ENCODE data around the gene SLC23A1.
A peak's percentile ranks its signal among the peaks of the same experiment; 100 is the strongest.
"Not testable (repeated sequence)": the region's sequence is repeated elsewhere in the genome, so short reads cannot be mapped to it uniquely, and the experiment has no call there.

SLC23A1 gene

DNA sequence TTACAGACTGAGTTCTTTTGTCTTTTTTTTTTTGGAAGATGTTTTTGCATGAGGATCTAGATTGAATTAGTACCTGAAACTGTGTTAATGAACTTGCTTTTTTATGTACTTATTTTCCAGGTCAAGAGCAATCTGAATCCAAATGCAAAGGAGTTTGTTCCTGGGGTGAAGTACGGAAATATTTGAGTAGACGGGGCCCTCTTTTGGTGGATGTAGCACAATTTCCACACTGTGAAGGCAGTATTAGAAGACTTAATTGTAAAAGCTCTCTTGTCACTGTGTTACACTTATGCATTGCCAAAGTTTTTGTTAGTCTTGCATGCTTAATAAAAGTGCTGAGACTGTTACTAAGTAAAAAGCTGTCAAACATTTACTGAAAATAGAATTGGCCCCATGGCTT, 14.5 kb downstream of the SLC23A1 start:
- DNase-seq, result peak; percentile 16

- no peak for DNase-seq
These were observed 18.6 kb downstream of the SLC23A1 start for GRCh38 chr5:139364466-139364865.

DNA sequence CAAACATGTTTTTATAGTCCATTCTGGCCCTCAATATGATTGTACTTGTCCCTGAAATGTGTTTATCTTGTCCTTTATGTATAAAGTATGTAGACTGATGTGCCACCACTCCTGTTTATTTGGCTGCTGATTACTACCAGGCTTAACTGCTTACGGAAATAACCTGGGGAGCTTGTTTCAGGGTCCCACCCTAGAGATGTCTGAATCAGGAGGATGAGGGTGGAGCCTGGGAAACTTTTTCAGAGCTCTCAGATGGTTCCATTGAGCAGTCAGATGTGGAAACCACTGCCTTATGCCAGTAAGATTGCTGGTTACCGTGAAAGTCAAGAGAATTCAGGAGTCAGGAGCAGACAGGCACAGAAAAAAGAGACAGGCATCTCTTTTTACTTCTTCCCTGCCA, 19.2 kb downstream of the SLC23A1 start:
- DNase-seq, result no peak

- DNase-seq, result no peak
These were observed 21.2 kb downstream of the SLC23A1 start for GRCh38 chr5:139361835-139362429.

- no peak for DNase-seq
These were observed 22.7 kb downstream of the SLC23A1 start for GRCh38 chr5:139360384-139360783.

DNA sequence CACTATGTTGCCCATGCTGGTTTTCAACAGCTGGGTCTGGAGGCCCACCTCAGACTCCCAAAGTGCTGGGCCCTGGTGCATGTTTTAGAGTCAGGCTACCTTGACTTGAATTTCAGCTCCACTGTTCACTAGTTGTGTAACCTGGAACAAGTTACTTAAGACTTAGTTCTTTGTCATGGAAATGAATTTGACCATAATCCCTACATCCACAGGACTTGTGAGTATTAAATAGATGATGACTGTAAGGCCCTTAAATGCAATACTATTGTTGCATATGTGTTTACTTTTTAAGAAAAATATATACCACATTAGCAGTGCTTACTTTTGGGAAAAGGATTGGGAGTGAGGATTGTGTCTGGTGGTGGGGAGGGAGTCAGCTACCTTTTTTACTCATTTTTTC, 25.0 kb downstream of the SLC23A1 start:
- DNase-seq, result no peak

DNA sequence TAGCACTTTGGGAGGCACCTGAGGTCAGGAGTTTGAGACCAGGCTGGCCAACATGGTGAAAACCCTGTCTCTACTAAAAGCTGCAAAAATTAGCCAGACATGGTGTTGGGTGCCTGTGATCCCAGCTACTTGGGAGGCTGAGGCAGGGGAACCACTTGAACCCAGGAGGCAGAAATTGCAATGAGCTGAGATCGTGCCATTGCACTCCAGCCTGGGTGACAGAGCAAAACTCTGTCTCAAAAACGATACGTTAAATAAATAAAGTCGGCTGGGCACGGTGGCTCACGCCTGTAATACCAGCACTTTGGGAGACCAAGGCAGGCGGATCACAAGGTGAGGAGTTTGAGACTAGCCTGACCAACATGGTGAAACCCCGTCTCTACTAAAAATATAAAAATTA, 27.2 kb downstream of the SLC23A1 start:
- DNase-seq, result not testable (repeated sequence)

GRCh38 chr5:139354186-139354585, 28.9 kb downstream of the SLC23A1 start:
- DNase-seq, result no peak

GRCh38 chr5:139347863-139348262, 35.2 kb downstream of the SLC23A1 start:
- not testable (repeated sequence) for DNase-seq

DNA sequence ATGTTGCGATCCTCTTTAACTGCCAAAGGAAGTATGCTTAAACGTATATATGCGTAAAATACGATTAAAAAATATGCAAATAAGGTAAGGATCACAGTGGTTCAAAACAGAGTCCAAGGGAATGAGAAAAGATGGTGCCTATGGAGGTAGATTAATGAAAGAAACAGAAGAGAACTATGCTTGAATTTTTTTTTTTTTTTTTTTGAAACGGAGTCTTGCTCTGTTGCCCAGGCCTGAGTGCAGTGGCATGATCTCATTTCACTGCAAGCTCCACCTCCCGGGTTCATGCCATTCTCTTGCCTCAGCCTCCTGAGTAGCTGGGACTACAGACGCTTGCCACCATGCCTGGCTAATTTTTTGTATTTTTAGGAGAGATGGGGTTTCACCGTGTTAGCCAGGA, 37.7 kb downstream of the SLC23A1 start:
- DNase-seq, result not testable (repeated sequence)

DNA sequence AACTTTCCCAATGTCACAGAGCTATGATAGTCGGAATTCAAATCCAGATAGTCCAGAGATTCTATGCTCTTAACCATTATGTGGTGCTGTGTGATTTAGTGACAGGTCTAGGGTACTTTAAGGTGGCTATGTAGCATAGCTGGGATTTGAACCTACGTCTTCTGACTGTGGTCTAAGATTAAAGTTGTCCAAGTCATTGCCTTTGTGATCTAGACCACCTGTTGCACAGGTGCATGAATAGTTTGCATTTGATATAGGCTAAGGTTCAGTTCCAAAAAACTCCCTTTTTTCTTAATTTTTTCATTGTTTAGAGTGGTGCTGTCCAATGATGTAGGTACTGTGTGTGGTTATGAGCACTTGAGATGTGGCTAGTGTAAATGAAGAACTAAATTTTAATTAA, 38.9 kb downstream of the SLC23A1 start:
- DNase-seq, result no peak

DNA sequence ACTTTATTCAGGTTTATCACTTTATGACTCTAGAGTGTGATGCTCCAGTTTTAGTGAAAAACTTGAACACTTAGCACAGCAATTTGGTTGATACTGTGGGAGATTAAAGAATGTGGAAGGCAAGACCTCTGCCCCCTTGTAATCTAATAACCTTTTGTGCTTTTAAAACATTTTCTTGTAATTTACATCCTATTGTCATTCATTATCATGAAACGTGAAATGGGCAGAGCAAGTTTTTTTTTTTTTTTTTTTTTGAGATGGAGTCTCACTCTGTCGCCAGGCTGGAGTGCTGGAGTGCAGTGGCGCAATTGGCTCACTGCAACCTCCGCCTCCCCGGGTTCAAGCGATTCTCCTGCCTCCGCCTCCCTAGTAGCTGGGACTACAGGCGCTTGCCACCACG, 39.6 kb downstream of the SLC23A1 start:
- DNase-seq, result no peak

- no peak for DNase-seq
These were observed 40.7 kb downstream of the SLC23A1 start for GRCh38 chr5:139342423-139342723.

DNA sequence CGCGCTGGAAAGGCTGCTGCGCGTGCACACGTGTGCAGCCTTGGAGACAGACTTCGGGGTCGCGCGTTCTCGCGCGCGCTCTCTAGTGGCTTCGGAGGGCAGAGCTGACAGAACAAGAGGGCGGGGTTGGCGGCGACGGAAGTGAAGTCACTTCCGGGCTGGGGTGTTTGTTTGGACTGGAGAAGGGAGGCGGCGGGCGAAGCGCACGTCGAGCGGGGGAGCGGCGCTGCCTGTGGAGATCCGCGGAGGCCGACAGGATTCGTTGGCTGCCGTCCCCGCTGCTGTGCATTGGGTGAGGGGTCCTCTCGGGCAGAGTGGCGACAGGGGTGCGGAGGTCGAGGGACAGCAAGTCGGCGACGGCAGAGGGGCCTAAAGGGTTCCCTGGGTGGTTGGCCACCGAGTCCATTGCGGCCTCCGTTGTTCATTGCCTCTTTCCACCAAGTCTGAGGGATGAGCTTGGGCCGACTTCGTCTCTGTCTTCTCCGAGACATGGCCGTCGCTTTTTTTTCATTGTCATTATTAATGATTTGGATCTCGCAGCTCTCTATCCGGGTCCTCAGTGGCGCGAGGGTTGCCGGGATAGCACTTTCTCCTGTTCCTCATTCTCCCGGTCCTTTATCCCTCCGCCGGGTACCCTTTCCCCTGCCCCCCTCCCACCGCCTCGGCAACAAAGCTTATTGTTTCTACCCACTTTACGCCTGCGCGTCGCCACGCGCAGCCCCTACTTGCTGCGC, 41.2 kb downstream of the SLC23A1 start, which contains the start of gene PAIP2:
PAIP2 (plus strand) TSS at position 166 of the 734 bp plus-strand sequence. CDS start 21,931 bp downstream, outside the sequence.
- peak; percentile 98 for DNase-seq

DNA sequence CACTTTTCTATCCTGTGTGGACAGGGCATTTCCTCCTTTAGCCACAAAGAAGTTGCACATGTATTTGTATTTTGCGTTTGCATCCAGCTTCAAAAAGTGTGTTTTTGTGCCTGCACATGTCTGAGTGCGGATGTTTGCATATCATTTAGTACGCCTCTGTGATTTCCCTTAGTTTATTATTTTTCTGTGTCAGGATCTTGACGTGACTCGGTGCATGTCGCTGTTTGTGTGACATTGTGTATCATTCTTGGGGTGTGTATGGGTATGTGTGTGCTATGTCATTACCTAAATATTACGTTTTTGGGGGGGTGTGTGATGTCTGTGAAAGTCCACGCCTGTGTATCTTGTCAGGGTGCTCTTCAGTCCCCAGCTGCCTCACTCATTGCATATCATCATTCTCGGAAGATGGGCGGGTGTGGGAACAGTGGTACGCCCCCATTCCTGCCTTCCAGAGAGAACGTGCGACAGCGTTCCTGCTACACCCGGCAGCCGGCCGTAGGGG, 41.9 kb downstream of the SLC23A1 start:
- no peak for DNase-seq

DNA sequence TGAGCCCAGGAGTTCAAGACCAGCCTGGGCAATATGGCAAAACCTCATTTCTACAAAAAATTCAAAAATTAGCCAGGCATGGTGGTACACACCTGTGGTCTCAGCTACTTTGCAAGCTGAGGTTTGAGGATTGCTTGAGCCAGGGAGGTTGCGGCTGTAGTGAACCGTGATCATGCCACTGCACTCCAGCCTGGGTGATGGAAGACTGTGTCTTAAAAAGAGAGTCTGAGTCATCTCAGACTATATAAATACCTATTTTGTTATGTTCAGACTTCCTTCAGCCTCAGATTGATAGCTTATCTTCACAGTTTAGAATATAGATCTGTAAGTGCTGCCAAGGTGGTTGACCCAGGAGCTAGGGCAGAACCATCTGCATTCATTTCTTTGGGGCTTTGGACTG, 43.0 kb downstream of the SLC23A1 start:
- DNase-seq, result no peak

GRCh38 chr5:139335811-139336210, 47.3 kb downstream of the SLC23A1 start:
- no peak for DNase-seq
